GM12878 (cell line): ENCODE results near the gene PCDHGA10. TPM values are rescaled to one million over a fixed set of nuclear protein-coding genes. Genes with fewer than 3 reads are reported as not detected.

ENCODE experiments used
- ATAC-seq: fragments of 200-7000 bp; cut with Tn5 transposase; 3 replicates; pipeline ENCODE4 v1.9.1; 2020; ENCODE audit warnings: mild to moderate bottlenecking, moderate library complexity
- BruUV-seq: library from RNA; stranded (reverse); fragments of 400-500 nt; replicated peaks from 2 replicates; lab custom pipeline; 2021; lab: Mats Ljungman, UMichigan
- CTCF ChIA-PET: fragments of 300-600 bp; sonication (Branson Sonifier 250); formaldehyde crosslinking; extraction: SDS; loops from one replicate; lab custom pipeline; 2021; ENCODE audit warnings: inconsistent platforms; lab: Yijun Ruan, JAX
- POLR2A ChIA-PET: fragments of 350-600 bp; formaldehyde crosslinking; extraction: SDS; loops from one replicate; lab custom pipeline; 2021; ENCODE audit warnings: inconsistent platforms; lab: Charles Lee
- RAD21 ChIA-PET: fragments of 300-600 bp; sonication (Branson Sonifier 250); formaldehyde crosslinking; loops from one replicate; lab custom pipeline; 2023; ENCODE audit warnings: antibody characterized with exemption; ENCODE audit not compliant: unreplicated experiment; lab: Charles Lee
- SMC1A ChIA-PET: fragments of 300-600 bp; sonication (Branson Sonifier 250); formaldehyde crosslinking; loops from one replicate; lab custom pipeline; 2023; ENCODE audit not compliant: unreplicated experiment, uncharacterized antibody; lab: Charles Lee
- DNase-seq: peaks from one replicate; pipeline ENCODE4 v3.0.0-alpha.2; 2011; ENCODE audit warnings: low read depth, low spot score
- FAIRE-seq: peaks from 3 replicates; lab custom pipeline; 2011; peaks lifted over from hg19 to GRCh38; lab: Jason Lieb, UNC
- H2AFZ ChIP-seq: 2 replicates; pipeline ENCODE4 v1.6.0; 2011; ENCODE audit warnings: low read depth, low read length, control low read depth; ENCODE audit not compliant: control insufficient read depth
- H3K27ac ChIP-seq: 2 replicates; pipeline ENCODE4 v1.5.1; 2011; ENCODE audit warnings: control low read depth; ENCODE audit not compliant: control insufficient read depth, insufficient read depth
- H3K27me3 ChIP-seq, 2 experiments: replicated peaks in 1 of 2; 2 replicates each; pipeline versions ENCODE4 v1.6.0 to v1.6.1; 2011; ENCODE audit warnings: low read length in 1 of 2; ENCODE audit not compliant: control insufficient read depth in 2 of 2, insufficient read depth in 2 of 2
- H3K36me3 ChIP-seq, 2 experiments: 2 replicates each; pipeline ENCODE4 v1.5.1; 2011; ENCODE audit warnings: low read length in 1 of 2; ENCODE audit not compliant: control insufficient read depth in 2 of 2, insufficient read depth in 2 of 2
- H3K4me1 ChIP-seq: 2 replicates; pipeline ENCODE4 v1.6.1; 2011; ENCODE audit warnings: mild to moderate bottlenecking, low read length, moderate library complexity, mixed read lengths; ENCODE audit not compliant: control insufficient read depth, insufficient read depth
- H3K4me2 ChIP-seq: 2 replicates; pipeline ENCODE4 v1.6.0; 2011; ENCODE audit warnings: control low read depth; ENCODE audit not compliant: control insufficient read depth, insufficient read depth
- H3K4me3 ChIP-seq: fragments of 200-600 bp; sonication (generic); 2 replicates; pipeline ENCODE4 v1.5.1; 2016
- H3K79me2 ChIP-seq: 2 replicates; pipeline ENCODE4 v1.6.0; 2011; ENCODE audit warnings: low read length; ENCODE audit not compliant: control insufficient read depth, insufficient read depth
- H3K9ac ChIP-seq: 2 replicates; pipeline ENCODE4 v1.8.0; 2011; ENCODE audit warnings: low read length, control low read depth, mixed read lengths; ENCODE audit not compliant: control insufficient read depth, insufficient read depth
- H3K9me3 ChIP-seq: replicated peaks from 3 replicates; pipeline ENCODE4 v1.5.1; 2011; ENCODE audit warnings: mild to moderate bottlenecking, low read length; ENCODE audit not compliant: control insufficient read depth, insufficient read depth
- H4K20me1 ChIP-seq: 2 replicates; pipeline ENCODE4 v1.6.0; 2011; ENCODE audit not compliant: control insufficient read depth, insufficient read depth
- CBX5 ChIP-seq: sonication (generic); IDR thresholded peaks from 2 replicates; pipeline ENCODE4 v1.6.1; 2016; ENCODE audit warnings: low read depth, moderate library complexity, mild to moderate bottlenecking, inconsistent platforms
- PML ChIP-seq: IDR thresholded peaks from 2 replicates; pipeline ENCODE4 v1.6.1; 2012; ENCODE audit warnings: low read length, inconsistent platforms
- RAD21 ChIP-seq: IDR thresholded peaks from 2 replicates; pipeline ENCODE4 v1.6.1; 2011; ENCODE audit warnings: mild to moderate bottlenecking, low read depth, low read length, moderate library complexity; ENCODE audit not compliant: insufficient read depth
- ZNF592 ChIP-seq: fragments of 450-650 bp; IDR thresholded peaks from 2 replicates; pipeline ENCODE4 v1.6.1; 2017; ENCODE audit warnings: mild to moderate bottlenecking, moderate library complexity
- WGBS: methylation state at CpG from one replicate; pipeline ENCODE4 v1.1.6; 2016; ENCODE audit warnings: low lambda C conversion rate; ENCODE audit not compliant: insufficient replicate concordance, insufficient coverage; ENCODE audit errors: missing lambda C conversion rate; 5-methylcytosine and 5-hydroxymethylcytosine counted together
- in situ Hi-C: fragments of 300-500 bp; cut with MboI; formaldehyde crosslinking; loops from 9 replicates; pipeline ENCODE4 v1.14.3; 2018; ENCODE audit warnings: mixed read lengths
- intact Hi-C: fragments of 100-400 bp; cut with micrococcal nuclease; formaldehyde crosslinking; loops from one replicate; pipeline ENCODE4 v1.14.2; 2022; ENCODE audit not compliant: unreplicated experiment
- polyA plus RNA-seq, 11 experiments: library from polyadenylated mRNA; depleted of rRNA in 4 of 11; unstranded in 6 of 11; stranded (reverse) in 5 of 11; fragments of >200 nt; fragmentation: Nextera tagmentation in 4 of 11; fragmentation: Illumina TruSeq in 1 of 11; extraction: Ambion mirVana in 4 of 11; extraction: Trizol in 1 of 11; gene quantifications; 1 replicate in 1 of 11; 2 replicates in 10 of 11; pipeline versions ENCODE4 v1.2.1 to v1.2.3, GENCODE V29; 2011 to 2016; ENCODE audit warnings: inconsistent platforms in 2 of 11, missing spikeins in 2 of 11, low read depth in 1 of 11
- total RNA-seq, 4 experiments: library from RNA; depleted of rRNA in 3 of 4; stranded (reverse); fragments of >200 nt in 3 of 4; fragmentation: Illumina TruSeq in 1 of 4; extraction: Trizol in 1 of 4; gene quantifications; 2 replicates each; pipeline versions ENCODE4 v1.2.1 to v1.2.3, GENCODE V29; 2013 to 2021

The PCDHGA10 gene
- total and polyA plus RNA-seq, 10 of the 15 experiments (the other 5 are each of a cell fraction or from before 2014, with no cell fraction given), result 0.39 to 2.2 (median 1.1) TPM

GRCh38 chr5:141403387-141403786, 9.4 kb upstream of the PCDHGA10 start:
- ATAC-seq (no peak), FAIRE-seq (no peak), DNase-seq (no peak)
- Histone ChIP-seq H4K20me1 (no peaks in the 10 kb centered on the region), H3K4me1 (no peaks in the 10 kb centered on the region), H3K79me2 (no peaks in the 10 kb centered on the region), H3K4me2 (no peak overlapping the region), H3K27ac (no peak overlapping the region), H3K4me3 (no peak overlapping the region), H3K9me3 (peaks cover 21% of the 10 kb centered on the region), H3K36me3 (no peaks in the 10 kb centered on the region), H2AFZ (no peak overlapping the region), H3K9ac (no peak overlapping the region), H3K27me3 (no peaks in the 10 kb centered on the region)
- CTCF ChIA-PET, result interaction anchor here (0.6 to 1.7 kb wide), 6 partner anchors 9 to 736 kb away, joined by 3 to 8 read pairs (median 3); partner anchors contain the start of genes PCDHGA10 and PCDHGA12
- SMC1A ChIA-PET, result interaction anchor here (0.7 to 1.4 kb wide), 2 partner anchors 9 to 33 kb away, joined by 3 to 4 read pairs; partner anchors contain the start of genes PCDHGA10 and PCDHGB3
- in situ Hi-C loops (no loop called here), intact Hi-C loops (no loop called here)
- 74% methylated on average over 22 of the region's 22 CpGs for WGBS
- no peak for TF ChIP-seq PML
- TF ChIP-seq ZNF592, result no peak
- no peak for TF ChIP-seq RAD21
- TF ChIP-seq CBX5, result no peak
- BruUV-seq, result no TSS peak
- POLR2A ChIA-PET, result no interaction called here
- RAD21 ChIA-PET, result no interaction called here
